ENCODE results near the gene BABAM2.

GRCh38 chr2:27964067-27964466, 73.5 kb downstream of the BABAM2 start:
- no peak for TF ChIP-seq CTCF (conservative IDR thresholded peaks at IDR 0.05 in 1 of 2, IDR thresholded peaks at IDR 0.05 in 1 of 2; ENCODE audit: extremely low read depth in 1 of 2, insufficient read depth in 1 of 2, low read depth in 1 of 2, low read length in 2 of 2)
- TF ChIP-seq EZH2 (IDR thresholded peaks at IDR 0.05; ENCODE audit: borderline replicate concordance, low read length) = no peak

Measured in mammary epithelial cell (primary cell).